Ishikawa (cell line): Measurements from ENCODE around the gene IRAK1BP1.

Experiments
- CEBPB ChIP-seq: IDR thresholded peaks from 2 replicates; pipeline ENCODE4 v1.6.1; 2012
- CREB1 ChIP-seq: IDR thresholded peaks from 2 replicates; pipeline ENCODE4 v1.6.1; 2012; ENCODE audit warnings: low read depth
- EGR1 ChIP-seq: IDR thresholded peaks from 2 replicates; pipeline ENCODE4 v1.6.1; 2012
- EP300 ChIP-seq: IDR thresholded peaks from 2 replicates; pipeline ENCODE4 v1.6.1; 2012; ENCODE audit warnings: borderline replicate concordance
- FOXM1 ChIP-seq: IDR thresholded peaks from 2 replicates; pipeline ENCODE4 v1.6.1; 2012; ENCODE audit warnings: low read depth, borderline replicate concordance
- NFIC ChIP-seq: IDR thresholded peaks from 2 replicates; pipeline ENCODE4 v1.6.1; 2012
- RAD21 ChIP-seq: IDR thresholded peaks from 2 replicates; pipeline ENCODE4 v1.6.1; 2012; ENCODE audit warnings: low read depth
- TAF1 ChIP-seq: IDR thresholded peaks from 2 replicates; pipeline ENCODE4 v1.6.1; 2012; ENCODE audit warnings: low read depth, mild to moderate bottlenecking
- TCF12 ChIP-seq: IDR thresholded peaks from 2 replicates; pipeline ENCODE4 v1.6.1; 2012; ENCODE audit warnings: low read depth
- TEAD4 ChIP-seq: IDR thresholded peaks from 2 replicates; pipeline ENCODE4 v1.6.1; 2012
- YY1 ChIP-seq: IDR thresholded peaks from 2 replicates; pipeline ENCODE4 v1.6.1; 2012; ENCODE audit warnings: low read depth
- ZBTB7A ChIP-seq: IDR thresholded peaks from 2 replicates; pipeline ENCODE4 v1.6.1; 2012; ENCODE audit warnings: low read depth
- TF ChIP-seq, protein P1 (sequence below): IDR thresholded peaks from 2 replicates; pipeline ENCODE4 v1.6.1; 2012
- TF ChIP-seq, protein P2 (sequence below): IDR thresholded peaks from 2 replicates; pipeline ENCODE4 v1.6.1; 2012; ENCODE audit warnings: low read depth, mild to moderate bottlenecking
- TF ChIP-seq, protein P3 (sequence below): IDR thresholded peaks from 2 replicates; pipeline ENCODE4 v1.6.1; 2012

IRAK1BP1 gene

DNA sequence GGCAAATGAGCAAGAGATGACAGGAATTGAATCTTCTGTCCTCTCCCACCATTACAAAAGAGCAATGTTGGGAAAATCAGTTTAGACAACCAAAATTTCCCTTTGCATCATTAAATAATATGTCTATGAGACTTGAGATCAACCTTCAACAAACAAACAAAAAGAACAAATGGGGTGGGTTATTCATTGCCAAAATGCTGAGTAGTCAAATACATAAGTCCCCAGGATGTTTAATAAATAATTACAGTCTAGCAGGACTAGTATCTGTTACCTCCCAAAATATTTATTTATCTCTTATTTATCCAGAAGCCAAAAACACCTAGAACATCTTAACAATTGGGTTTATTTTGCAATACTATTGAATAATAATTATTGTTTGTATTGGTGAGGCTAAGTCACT is 16.2 kb upstream of the IRAK1BP1 start:
- TF ChIP-seq TEAD4, result no peak
- no peak for TF ChIP-seq FOXM1
- no peak for TF ChIP-seq CEBPB
- TF ChIP-seq, protein P1, sequence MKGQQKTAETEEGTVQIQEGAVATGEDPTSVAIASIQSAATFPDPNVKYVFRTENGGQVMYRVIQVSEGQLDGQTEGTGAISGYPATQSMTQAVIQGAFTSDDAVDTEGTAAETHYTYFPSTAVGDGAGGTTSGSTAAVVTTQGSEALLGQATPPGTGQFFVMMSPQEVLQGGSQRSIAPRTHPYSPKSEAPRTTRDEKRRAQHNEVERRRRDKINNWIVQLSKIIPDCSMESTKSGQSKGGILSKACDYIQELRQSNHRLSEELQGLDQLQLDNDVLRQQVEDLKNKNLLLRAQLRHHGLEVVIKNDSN, result no peak
- no peak for TF ChIP-seq EGR1
- TF ChIP-seq, protein P2, sequence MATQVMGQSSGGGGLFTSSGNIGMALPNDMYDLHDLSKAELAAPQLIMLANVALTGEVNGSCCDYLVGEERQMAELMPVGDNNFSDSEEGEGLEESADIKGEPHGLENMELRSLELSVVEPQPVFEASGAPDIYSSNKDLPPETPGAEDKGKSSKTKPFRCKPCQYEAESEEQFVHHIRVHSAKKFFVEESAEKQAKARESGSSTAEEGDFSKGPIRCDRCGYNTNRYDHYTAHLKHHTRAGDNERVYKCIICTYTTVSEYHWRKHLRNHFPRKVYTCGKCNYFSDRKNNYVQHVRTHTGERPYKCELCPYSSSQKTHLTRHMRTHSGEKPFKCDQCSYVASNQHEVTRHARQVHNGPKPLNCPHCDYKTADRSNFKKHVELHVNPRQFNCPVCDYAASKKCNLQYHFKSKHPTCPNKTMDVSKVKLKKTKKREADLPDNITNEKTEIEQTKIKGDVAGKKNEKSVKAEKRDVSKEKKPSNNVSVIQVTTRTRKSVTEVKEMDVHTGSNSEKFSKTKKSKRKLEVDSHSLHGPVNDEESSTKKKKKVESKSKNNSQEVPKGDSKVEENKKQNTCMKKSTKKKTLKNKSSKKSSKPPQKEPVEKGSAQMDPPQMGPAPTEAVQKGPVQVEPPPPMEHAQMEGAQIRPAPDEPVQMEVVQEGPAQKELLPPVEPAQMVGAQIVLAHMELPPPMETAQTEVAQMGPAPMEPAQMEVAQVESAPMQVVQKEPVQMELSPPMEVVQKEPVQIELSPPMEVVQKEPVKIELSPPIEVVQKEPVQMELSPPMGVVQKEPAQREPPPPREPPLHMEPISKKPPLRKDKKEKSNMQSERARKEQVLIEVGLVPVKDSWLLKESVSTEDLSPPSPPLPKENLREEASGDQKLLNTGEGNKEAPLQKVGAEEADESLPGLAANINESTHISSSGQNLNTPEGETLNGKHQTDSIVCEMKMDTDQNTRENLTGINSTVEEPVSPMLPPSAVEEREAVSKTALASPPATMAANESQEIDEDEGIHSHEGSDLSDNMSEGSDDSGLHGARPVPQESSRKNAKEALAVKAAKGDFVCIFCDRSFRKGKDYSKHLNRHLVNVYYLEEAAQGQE, result no peak
- TF ChIP-seq YY1, result no peak
- no peak for TF ChIP-seq EP300
- TF ChIP-seq CREB1, result no peak
- no peak for TF ChIP-seq NFIC
- no peak for TF ChIP-seq TAF1
- TF ChIP-seq ZBTB7A, result no peak
- TF ChIP-seq TCF12, result no peak

DNA sequence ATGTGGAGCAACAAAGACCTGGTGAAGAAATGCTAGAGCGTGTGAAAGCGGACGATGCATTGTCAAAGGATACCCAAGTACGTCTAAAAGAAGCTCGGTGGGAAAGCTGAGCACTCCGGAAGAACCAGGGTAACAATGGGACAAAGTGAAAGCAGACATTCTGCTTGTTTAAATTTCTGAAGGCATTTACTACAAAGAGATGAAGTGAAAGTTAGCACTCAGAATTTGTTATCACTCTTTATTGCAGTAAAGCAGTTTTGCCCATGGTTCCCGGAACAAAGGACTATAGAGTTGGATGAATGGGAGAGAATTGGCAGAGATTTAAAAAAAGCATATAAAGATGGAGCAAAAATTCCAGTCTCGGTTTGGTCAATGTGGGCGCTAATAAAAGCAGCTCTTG is 12.8 kb upstream of the IRAK1BP1 start:
- no peak for TF ChIP-seq TEAD4
- no peak for TF ChIP-seq RAD21
- no peak for TF ChIP-seq EP300
- no peak for TF ChIP-seq TAF1
- no peak for TF ChIP-seq NFIC
- TF ChIP-seq ZBTB7A, result no peak
- no peak for TF ChIP-seq FOXM1
- TF ChIP-seq CREB1, result no peak
- no peak for TF ChIP-seq YY1
- TF ChIP-seq TCF12, result no peak
- TF ChIP-seq, protein P2, result no peak
- no peak for TF ChIP-seq EGR1

DNA sequence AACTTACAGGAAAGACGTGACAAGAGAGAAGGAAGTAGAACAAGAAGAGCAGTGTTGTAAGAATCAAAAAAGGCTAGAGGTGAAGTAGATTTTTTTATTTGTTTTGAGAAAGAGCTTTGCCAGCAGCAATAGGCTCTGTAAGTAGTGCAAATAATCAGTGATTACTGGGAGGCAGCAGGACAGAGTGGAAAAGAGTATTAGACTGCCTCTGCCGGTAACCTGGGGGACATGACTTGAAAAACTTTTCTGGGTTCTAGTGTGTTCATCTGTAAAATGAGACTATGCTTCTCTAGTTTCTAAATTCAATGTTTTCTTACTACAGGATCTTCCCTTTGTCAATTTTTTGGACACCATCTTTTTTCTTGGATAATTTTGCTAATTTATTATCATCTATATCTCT is 5.8 kb upstream of the IRAK1BP1 start:
- no peak for TF ChIP-seq TEAD4
- TF ChIP-seq, protein P1, result no peak
- TF ChIP-seq, protein P3, sequence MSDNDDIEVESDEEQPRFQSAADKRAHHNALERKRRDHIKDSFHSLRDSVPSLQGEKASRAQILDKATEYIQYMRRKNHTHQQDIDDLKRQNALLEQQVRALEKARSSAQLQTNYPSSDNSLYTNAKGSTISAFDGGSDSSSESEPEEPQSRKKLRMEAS, result no peak
- TF ChIP-seq CEBPB, result no peak
- no peak for TF ChIP-seq ZBTB7A
- TF ChIP-seq NFIC, result no peak
- TF ChIP-seq YY1, result no peak
- TF ChIP-seq EP300, result no peak
- no peak for TF ChIP-seq FOXM1

DNA sequence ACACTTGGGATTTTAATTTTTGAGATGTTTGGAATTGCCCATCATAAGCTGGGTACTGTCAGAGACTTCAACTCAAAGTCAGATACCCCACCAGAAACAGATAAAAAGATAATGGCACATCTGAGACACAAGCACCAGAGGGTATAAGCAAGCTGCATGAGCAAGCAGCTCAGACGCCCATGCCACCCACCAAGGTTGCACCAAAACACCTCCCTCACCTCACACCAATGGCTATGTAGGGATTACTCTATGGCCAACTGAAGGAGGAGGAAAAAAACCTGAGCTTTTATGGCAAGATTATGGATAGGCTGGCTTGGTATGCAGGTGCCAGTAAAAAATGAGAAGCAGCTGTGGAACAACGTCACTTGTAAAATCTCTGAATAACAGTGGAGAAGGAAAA is 3.8 kb upstream of the IRAK1BP1 start:
- TF ChIP-seq FOXM1 (no peak), ZBTB7A (no peak)

DNA sequence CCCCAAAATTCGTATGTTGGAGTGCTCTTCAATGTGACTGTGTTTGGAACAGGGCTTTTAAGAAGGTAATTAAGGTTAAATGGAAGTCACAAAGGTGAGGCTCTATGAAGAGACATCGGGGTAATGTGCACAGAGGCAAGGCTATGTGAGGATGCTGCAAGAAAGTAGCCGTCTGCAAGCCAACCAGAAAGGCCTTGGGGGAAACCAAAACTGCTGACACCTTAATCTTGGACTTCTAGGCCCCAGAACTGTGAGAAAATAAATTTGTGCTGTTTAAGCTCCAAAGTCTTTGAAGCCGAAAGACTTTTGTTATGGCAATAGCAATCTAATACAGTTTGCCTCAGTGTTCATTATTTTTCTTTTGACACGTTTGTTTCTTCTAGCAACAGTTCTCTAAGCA is 2.4 kb upstream of the IRAK1BP1 start:
- TF ChIP-seq NFIC (no peak), ZBTB7A (no peak), CEBPB (no peak), RAD21 (no peak), TEAD4 (no peak), YY1 (no peak), EGR1 (no peak), TCF12 (no peak), FOXM1 (no peak), TAF1 (no peak), CREB1 (no peak), EP300 (no peak)
- TF ChIP-seq, protein P1, result no peak
- TF ChIP-seq, protein P3, result no peak
- TF ChIP-seq, protein P2, result no peak
